ENCODE measurements around the gene FAM181A. TPM values are rescaled to one million over a fixed set of nuclear protein-coding genes. Genes with fewer than 3 reads are reported as not detected.

FAM181A gene
- total and polyA plus RNA-seq, 2 donors (not counting 1 experiment from before 2014, with no cell fraction given): not detected

DNA sequence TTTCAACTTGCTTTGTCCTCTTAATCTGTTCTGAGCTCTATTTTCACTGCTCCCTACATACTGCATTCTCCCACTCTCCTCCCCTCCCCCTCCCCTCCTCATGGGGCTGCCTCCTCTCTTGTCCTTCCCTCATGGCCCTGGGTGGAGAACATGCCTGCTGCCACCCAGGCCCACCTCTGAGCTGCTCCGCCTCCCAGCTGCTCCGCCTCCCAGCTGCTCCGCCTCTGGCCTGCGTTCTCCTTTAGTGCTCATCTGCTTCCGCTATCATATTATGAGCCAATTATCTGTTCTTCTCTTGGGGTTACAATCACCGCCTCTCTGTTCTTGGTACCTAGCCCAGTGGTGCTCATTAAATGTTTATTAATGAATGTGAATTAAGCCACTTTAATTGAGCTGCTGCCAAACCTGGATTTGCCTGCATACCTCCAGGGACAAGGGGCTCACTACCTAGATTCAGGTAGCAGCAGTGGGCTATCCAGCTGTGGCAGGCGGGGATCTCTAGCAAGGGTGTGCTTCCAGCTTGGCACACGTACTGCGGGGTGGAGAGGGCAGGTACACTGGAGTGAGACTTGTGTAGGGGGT lies 32.0 kb upstream of the FAM181A start:
- H3K9me3 ChIP-seq (ENCODE audit: control extremely low read depth in 1 of 3, control insufficient read depth in 2 of 3, insufficient read depth in 1 of 3, low read length in 2 of 3): no peaks in the 10 kb centered on the region
- Mint-ChIP-seq H3K4me1 (no peaks in the 10 kb centered on the region), H3K27me3 (peaks cover 27% of the 10 kb centered on the region), H3K9me3 (ENCODE audit: insufficient read depth) (no peaks in the 10 kb centered on the region), H3K4me3 (no peak overlapping the region), H3K27ac (no peak overlapping the region)
- CTCF ChIA-PET: interaction anchor here (1.1 kb wide), 1 partner anchor 239 kb away, joined by 4 read pairs; no protein-coding TSS in a partner anchor
- DNase-seq: no peak
- no peak overlapping the region for H3K4me3 ChIP-seq (ENCODE audit: control extremely low read depth in 1 of 5, extremely low read depth in 1 of 5, insufficient read depth in 1 of 5, low read depth in 2 of 5, low read length in 4 of 5)
- H3K4me1 ChIP-seq (ENCODE audit: control insufficient read depth in 2 of 2, insufficient read depth in 2 of 2, low read length in 2 of 2): no peaks in the 10 kb centered on the region
- no peak for ATAC-seq (ENCODE audit: low read depth)
- peaks cover 0 to 9% (median 1%) of the 10 kb centered on the region in 4 experiments for H3K27me3 ChIP-seq (replicated peaks in 1 of 4; ENCODE audit: control extremely low read depth in 1 of 4, control insufficient read depth in 3 of 4, insufficient read depth in 4 of 4, low read length in 3 of 4)
- H3K27ac ChIP-seq (ENCODE audit: low read length in 2 of 2): no peak overlapping the region
- intact Hi-C loops (cut with micrococcal nuclease): loop anchor here (10.0 kb wide), 1 partner anchor 240 kb away; no protein-coding TSS in a partner anchor
- H3K4me2 ChIP-seq (replicated peaks; ENCODE audit: low read depth, low read length, poor library complexity, severe bottlenecking): no peak overlapping the region
- TF ChIP-seq, protein P1, sequence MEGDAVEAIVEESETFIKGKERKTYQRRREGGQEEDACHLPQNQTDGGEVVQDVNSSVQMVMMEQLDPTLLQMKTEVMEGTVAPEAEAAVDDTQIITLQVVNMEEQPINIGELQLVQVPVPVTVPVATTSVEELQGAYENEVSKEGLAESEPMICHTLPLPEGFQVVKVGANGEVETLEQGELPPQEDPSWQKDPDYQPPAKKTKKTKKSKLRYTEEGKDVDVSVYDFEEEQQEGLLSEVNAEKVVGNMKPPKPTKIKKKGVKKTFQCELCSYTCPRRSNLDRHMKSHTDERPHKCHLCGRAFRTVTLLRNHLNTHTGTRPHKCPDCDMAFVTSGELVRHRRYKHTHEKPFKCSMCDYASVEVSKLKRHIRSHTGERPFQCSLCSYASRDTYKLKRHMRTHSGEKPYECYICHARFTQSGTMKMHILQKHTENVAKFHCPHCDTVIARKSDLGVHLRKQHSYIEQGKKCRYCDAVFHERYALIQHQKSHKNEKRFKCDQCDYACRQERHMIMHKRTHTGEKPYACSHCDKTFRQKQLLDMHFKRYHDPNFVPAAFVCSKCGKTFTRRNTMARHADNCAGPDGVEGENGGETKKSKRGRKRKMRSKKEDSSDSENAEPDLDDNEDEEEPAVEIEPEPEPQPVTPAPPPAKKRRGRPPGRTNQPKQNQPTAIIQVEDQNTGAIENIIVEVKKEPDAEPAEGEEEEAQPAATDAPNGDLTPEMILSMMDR (IDR thresholded peaks at IDR 0.05): no peak
- TF ChIP-seq EZH2 (IDR thresholded peaks at IDR 0.05; ENCODE audit: borderline replicate concordance, insufficient read depth, low read depth, low read length, poor library complexity, severe bottlenecking): no peak
- H3K79me2 ChIP-seq (ENCODE audit: control insufficient read depth, insufficient read depth, low read length): no peaks in the 10 kb centered on the region
- H2AFZ ChIP-seq (ENCODE audit: insufficient read depth, low read depth, low read length, poor library complexity, severe bottlenecking): no peak overlapping the region
- no peak overlapping the region for H3K9ac ChIP-seq (ENCODE audit: low read length)
- H4K20me1 ChIP-seq (ENCODE audit: control insufficient read depth, insufficient read depth, low read length, poor library complexity, severe bottlenecking): no peaks in the 10 kb centered on the region
- 87% methylated on average over 7 of the region's 9 CpGs for WGBS (ENCODE audit: insufficient coverage)
- POLR2A ChIA-PET: no interaction called here
- H3K36me3 ChIP-seq (replicated peaks in 1 of 2; ENCODE audit: control extremely low read depth in 1 of 2, control insufficient read depth in 1 of 2, extremely low read depth in 1 of 2, insufficient read depth in 2 of 2, low read length in 1 of 2): no peaks in the 10 kb centered on the region

DNA sequence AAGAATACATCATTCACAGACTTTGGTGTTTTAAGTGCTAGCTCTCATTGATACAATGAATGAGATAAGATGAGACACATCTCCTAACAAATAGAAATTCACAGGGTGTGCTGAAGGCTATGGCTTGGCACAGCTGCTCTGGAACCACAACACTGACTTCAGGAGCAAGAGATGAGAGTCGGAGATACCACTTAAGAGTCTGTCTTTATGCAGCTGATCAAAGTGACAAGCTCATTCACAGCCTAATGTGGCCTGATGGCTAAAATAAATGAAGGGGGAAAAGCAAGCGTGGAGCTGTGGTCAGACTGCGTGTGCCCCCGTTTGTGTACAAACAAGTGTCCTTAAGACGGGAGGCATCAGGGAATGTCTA lies 29.7 kb upstream of the FAM181A start:
- Mint-ChIP-seq H3K4me1 (no peaks in the 10 kb centered on the region), H3K4me3 (no peak overlapping the region), H3K27ac (no peak overlapping the region), H3K27me3 (peaks cover 17% of the 10 kb centered on the region), H3K9me3 (ENCODE audit: insufficient read depth) (peaks cover 2% of the 10 kb centered on the region)
- Histone ChIP-seq H3K4me3 (ENCODE audit: control extremely low read depth in 1 of 5, extremely low read depth in 1 of 5, insufficient read depth in 1 of 5, low read depth in 2 of 5, low read length in 4 of 5) (no peak overlapping the region), H3K9ac (ENCODE audit: low read length) (no peak overlapping the region), H3K36me3 (replicated peaks in 1 of 2; ENCODE audit: control extremely low read depth in 1 of 2, control insufficient read depth in 1 of 2, extremely low read depth in 1 of 2, insufficient read depth in 2 of 2, low read length in 1 of 2) (no peaks in the 10 kb centered on the region), H3K79me2 (ENCODE audit: control insufficient read depth, insufficient read depth, low read length) (no peaks in the 10 kb centered on the region), H3K4me2 (replicated peaks; ENCODE audit: low read depth, low read length, poor library complexity, severe bottlenecking) (no peak overlapping the region), H3K9me3 (ENCODE audit: control extremely low read depth in 1 of 3, control insufficient read depth in 2 of 3, insufficient read depth in 1 of 3, low read length in 2 of 3) (peaks cover 0 to 6% (median 0%) of the 10 kb centered on the region in 3 donors), H3K27ac (ENCODE audit: low read length in 2 of 2) (no peak overlapping the region), H2AFZ (ENCODE audit: insufficient read depth, low read depth, low read length, poor library complexity, severe bottlenecking) (no peak overlapping the region), H4K20me1 (ENCODE audit: control insufficient read depth, insufficient read depth, low read length, poor library complexity, severe bottlenecking) (no peaks in the 10 kb centered on the region), H3K4me1 (ENCODE audit: control insufficient read depth in 2 of 2, insufficient read depth in 2 of 2, low read length in 2 of 2) (no peaks in the 10 kb centered on the region), H3K27me3 (replicated peaks in 1 of 4; ENCODE audit: control extremely low read depth in 1 of 4, control insufficient read depth in 3 of 4, insufficient read depth in 4 of 4, low read length in 3 of 4) (peaks cover 0 to 5% (median 1%) of the 10 kb centered on the region in 4 experiments)
- ChIA-PET POLR2A (no interaction called here), CTCF (interaction anchor here (0.9 to 1.4 kb wide), 2 partner anchors 29 to 39 kb away, joined by 3 read pairs; no protein-coding TSS in a partner anchor)
- 83% methylated on average over 5 of the region's 5 CpGs for WGBS (ENCODE audit: insufficient coverage)
- no peak for ATAC-seq (ENCODE audit: low read depth)
- DNase-seq: no peak
- TF ChIP-seq, protein P1 (IDR thresholded peaks at IDR 0.05): no peak
- no peak for TF ChIP-seq EZH2 (IDR thresholded peaks at IDR 0.05; ENCODE audit: borderline replicate concordance, insufficient read depth, low read depth, low read length, poor library complexity, severe bottlenecking)
- intact Hi-C loops (cut with micrococcal nuclease): loop anchor here (10.0 kb wide), 1 partner anchor 243 kb away; no protein-coding TSS in a partner anchor
